Mucosa of stomach (tissue), 1 donor: ENCODE data around the gene ASB6.
"Not testable (repeated sequence)": the region's sequence is repeated elsewhere in the genome, so short reads cannot be mapped to it uniquely, and the experiment has no call there.

Experiments
- H3K27me3 ChIP-seq: one replicate; pipeline ENCODE4 v1.7.0; 2013; ENCODE audit warnings: mild to moderate bottlenecking, low read length; ENCODE audit not compliant: control insufficient read depth, insufficient read depth
- H3K36me3 ChIP-seq: one replicate; pipeline ENCODE4 v1.7.0; 2013; ENCODE audit warnings: low read length; ENCODE audit not compliant: control insufficient read depth, insufficient read depth
- H3K4me1 ChIP-seq: one replicate; pipeline ENCODE4 v1.7.0; 2013; ENCODE audit warnings: mild to moderate bottlenecking, low read length; ENCODE audit not compliant: control insufficient read depth, insufficient read depth
- H3K4me3 ChIP-seq: one replicate; pipeline ENCODE4 v1.7.0; 2013; ENCODE audit warnings: low read length
- H3K9ac ChIP-seq: one replicate; pipeline ENCODE4 v1.7.0; 2013; ENCODE audit warnings: mild to moderate bottlenecking, low read length, moderate library complexity
- H3K9me3 ChIP-seq: one replicate; pipeline ENCODE4 v1.7.0; 2013; ENCODE audit warnings: mild to moderate bottlenecking, low read length, moderate library complexity; ENCODE audit not compliant: control insufficient read depth
- donor health status: Pancreatic carcinoma.

ASB6 gene

DNA sequence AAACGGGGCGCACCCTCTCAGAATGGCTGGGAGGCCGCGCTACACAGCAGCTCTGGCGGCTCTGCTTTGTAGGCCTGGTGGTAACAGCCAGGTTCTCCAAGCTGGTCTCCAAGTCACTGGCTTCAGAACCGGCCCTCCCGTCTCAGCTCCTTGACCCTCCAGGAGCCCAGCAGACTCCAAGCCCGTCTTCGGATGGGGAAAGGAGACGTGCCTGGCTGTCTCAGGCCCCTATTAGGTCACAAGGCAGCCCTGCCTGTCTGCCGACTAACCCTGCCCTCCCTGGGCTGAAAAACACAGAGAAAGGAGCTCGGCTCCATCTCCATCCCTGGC lies 2.2 kb downstream of the ASB6 start:
- H3K36me3 ChIP-seq = peaks cover 18% of the 10 kb centered on the region
- H3K9me3 ChIP-seq = no peaks in the 10 kb centered on the region
- no peak overlapping the region for H3K4me3 ChIP-seq
- peaks cover 24% of the 10 kb centered on the region for H3K4me1 ChIP-seq
- no peaks in the 10 kb centered on the region for H3K27me3 ChIP-seq
- H3K9ac ChIP-seq = peak overlapping the region; percentile 28

DNA sequence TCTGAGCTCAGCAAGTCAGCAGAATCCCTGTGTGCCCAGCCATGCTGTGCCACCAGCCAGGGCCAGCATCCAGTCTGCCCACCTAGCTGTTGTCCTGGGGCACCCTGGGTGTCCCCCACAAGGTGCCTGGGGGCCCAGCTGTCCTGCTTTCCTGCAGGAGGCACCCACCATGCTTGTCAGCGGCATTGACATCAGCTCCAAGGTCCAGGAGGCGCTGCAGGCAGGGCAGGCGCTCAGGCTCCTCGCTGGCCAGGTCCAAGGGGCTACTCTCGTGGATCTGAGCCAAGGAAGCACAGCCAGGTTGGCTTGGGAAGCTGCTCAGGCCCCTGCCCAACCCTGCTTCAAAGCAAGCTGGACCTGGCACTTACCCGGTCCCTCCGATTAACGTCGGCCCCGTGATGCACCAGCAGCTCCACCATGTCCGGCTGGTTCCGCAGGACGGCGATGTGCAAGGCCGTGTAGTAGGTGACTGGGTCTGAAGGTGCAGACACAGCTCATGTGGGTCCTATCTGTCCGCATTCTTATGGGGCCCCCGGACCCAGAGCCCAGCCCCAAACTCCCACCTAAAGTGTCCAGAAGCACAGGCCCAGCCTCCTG lies 2.8 kb downstream of the ASB6 start:
- Histone ChIP-seq H3K9ac (no peak overlapping the region), H3K4me3 (no peak overlapping the region), H3K9me3 (no peaks in the 10 kb centered on the region), H3K27me3 (no peaks in the 10 kb centered on the region), H3K36me3 (peaks cover 19% of the 10 kb centered on the region), H3K4me1 (peaks cover 24% of the 10 kb centered on the region)

DNA sequence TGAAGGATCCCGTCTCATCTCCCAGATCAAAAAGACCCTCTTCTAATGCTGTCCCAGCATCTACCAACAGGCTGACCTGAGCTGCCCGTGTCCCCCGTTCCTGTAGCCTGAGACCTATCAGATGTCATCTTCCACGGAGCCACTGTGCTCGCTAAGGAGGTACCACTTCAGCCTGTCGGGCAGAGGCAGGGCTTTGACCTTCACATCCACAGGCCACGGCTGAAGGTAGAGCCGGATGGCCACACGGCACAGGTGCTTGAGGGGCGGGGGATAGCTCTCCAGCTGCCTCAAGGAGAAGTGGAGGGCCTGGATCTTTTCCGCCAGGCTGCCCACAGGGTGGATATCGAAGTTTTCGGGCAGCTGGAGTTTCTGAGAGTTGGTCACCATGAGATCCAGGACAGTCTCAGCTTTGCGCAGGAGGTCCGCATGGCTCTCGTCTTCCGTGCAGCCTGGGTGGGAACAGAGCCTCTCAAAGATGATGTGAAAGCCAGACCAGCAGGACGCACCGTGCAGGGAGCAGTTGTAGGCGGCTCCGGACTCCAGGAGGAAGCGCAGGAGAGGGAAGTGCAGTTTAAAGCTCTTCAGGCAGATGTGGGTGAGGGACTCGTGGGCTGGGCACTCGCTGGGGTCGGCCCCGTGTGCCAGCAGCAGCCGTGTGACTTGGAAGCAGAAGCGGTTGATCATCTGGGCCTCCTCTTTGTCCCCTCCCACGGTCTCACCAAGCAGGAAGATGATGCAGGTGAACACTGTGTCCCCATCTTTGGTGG lies 4.1 kb downstream of the ASB6 start:
- Histone ChIP-seq H3K9ac (no peak overlapping the region), H3K4me1 (peaks cover 24% of the 10 kb centered on the region), H3K27me3 (no peaks in the 10 kb centered on the region), H3K4me3 (no peak overlapping the region), H3K36me3 (peaks cover 24% of the 10 kb centered on the region), H3K9me3 (no peaks in the 10 kb centered on the region)

DNA sequence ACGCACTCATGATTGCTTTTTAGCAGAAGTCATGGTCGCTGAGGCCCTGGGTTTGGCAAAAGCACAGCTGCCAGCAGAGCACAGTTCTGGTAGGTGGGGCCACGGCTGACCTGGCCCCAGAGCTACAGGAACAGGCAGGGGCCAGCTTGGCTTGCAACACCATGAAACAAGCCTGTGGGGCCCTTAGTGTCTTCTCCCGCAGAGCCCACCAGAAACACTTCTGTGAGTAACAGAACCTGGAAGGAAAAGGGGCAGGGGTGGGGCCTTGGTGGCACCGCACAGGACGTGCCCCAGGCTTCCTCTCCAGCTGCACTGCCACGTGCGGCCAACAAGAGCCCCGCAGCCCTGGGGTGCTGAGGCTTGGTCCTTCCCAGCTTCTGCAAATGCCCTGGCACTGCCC lies 4.8 kb downstream of the ASB6 start:
- Histone ChIP-seq H3K36me3 (peaks cover 31% of the 10 kb centered on the region), H3K4me1 (peaks cover 24% of the 10 kb centered on the region), H3K9ac (no peak overlapping the region), H3K27me3 (no peaks in the 10 kb centered on the region), H3K9me3 (no peaks in the 10 kb centered on the region), H3K4me3 (no peak overlapping the region)

DNA sequence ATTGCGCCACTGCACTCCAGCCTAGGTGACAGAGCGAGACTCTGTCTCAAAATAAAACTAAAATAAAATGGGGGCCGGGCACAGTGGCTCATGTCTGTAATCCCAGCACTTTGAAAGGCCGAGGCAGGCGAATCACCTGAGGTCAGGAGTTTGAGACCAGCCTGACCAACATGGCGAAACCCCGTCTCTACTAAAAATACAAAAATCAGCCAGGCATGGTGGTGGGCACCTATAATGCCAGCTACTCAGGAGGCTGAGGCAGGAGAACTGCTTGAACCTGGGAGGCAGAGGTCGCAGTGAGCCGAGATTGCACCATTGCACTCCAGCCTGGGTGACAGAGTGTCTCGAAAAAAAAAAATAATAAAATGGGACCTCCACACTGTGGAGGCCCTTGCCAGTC lies 5.6 kb downstream of the ASB6 start:
- not testable (repeated sequence) for H3K27me3 ChIP-seq, H3K9ac ChIP-seq, H3K4me3 ChIP-seq, H3K9me3 ChIP-seq
- peaks cover 34% of the 10 kb centered on the region for H3K36me3 ChIP-seq
- peaks cover 30% of the 10 kb centered on the region for H3K4me1 ChIP-seq

DNA sequence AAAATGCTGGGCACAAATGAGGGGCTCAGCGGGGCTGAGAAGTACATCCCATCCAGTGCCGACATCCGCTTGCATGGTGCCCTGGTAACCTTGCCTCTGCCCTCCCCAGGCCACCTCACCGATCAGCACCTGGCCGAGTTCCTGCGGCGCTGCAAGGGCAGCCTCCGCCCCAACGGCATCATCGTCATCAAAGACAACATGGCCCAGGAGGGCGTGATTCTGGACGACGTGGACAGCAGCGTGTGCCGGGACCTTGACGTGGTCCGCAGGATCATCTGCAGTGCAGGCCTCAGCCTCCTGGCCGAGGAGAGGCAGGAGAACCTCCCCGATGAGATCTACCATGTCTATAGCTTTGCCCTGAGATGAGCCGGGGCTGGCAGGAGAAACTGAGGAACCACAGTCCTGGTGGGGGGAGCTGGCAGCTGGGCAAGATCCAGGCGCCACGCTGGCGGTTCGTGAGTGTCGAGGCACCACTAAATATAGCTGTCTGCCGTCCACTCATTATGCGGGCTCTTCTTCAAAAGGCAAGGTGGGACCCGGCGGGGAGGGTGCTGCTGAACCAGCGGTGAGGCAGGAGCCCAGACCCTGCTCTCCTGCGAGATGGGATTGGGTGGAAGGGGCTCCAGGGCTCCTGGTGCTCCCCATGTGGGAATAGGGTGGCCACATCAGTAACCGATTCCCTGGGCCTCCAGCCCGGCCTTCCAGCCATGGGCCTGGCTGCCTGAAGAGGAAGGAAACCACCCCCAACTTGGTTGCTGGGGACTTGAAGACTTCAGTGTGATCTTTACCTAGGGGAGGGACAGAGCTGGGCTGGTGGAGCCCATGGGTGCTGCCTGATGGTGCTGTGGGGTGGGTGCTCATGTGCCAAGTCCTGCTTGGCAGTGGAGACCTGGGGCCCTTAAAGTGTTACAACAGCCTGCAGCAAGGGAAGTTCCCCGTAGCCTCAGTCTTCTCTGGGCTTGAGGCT lies 6.6 kb downstream of the ASB6 start:
- Histone ChIP-seq H3K4me1 (peaks cover 30% of the 10 kb centered on the region), H3K27me3 (no peaks in the 10 kb centered on the region), H3K9ac (no peak overlapping the region), H3K36me3 (peaks cover 34% of the 10 kb centered on the region), H3K9me3 (no peaks in the 10 kb centered on the region), H3K4me3 (no peak overlapping the region)

DNA sequence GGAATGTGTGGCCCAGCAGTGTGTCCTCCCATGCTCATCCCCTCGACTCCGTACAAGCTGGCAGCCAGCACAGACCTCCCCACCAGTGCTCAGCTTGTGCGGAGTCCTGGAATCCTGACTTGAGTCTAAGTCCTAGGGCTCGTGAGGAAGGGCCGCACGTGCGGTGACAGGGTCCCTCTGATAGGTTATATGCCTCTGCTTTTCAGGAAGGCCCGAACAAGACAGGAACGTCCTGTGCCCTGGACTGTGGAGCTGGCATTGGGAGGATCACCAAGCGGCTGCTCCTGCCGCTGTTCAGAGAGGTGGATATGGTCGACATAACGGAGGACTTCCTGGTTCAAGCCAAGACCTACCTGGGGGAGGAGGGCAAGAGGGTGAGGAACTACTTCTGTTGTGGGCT lies 8.1 kb downstream of the ASB6 start:
- no peak overlapping the region for H3K4me3 ChIP-seq
- H3K36me3 ChIP-seq = peaks cover 33% of the 10 kb centered on the region
- H3K9me3 ChIP-seq = no peaks in the 10 kb centered on the region
- peaks cover 20% of the 10 kb centered on the region for H3K4me1 ChIP-seq
- H3K9ac ChIP-seq = no peak overlapping the region
- no peaks in the 10 kb centered on the region for H3K27me3 ChIP-seq

DNA sequence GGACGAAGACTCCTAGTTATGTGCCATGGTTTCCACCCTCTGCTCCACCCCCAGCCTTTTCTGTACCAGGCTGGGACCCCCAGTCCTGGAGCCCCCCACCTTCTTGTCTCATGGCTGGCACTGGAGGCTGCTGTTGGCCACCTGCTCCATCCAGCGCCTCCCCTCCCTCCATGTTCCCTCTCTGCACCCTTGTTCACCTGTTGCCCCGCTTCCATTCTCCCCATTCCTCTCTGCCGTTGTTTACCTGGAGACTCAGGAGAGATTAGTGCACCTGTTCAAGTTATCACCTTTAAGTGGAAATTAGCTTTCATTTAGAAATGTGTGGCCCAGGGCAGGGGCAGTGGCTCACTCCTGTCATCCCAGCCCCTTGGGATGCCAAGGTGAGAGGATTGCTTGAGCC lies 8.7 kb downstream of the ASB6 start:
- Histone ChIP-seq H3K9me3 (no peaks in the 10 kb centered on the region), H3K27me3 (no peaks in the 10 kb centered on the region), H3K4me3 (no peak overlapping the region), H3K4me1 (peaks cover 23% of the 10 kb centered on the region), H3K36me3 (peaks cover 28% of the 10 kb centered on the region), H3K9ac (no peak overlapping the region)

DNA sequence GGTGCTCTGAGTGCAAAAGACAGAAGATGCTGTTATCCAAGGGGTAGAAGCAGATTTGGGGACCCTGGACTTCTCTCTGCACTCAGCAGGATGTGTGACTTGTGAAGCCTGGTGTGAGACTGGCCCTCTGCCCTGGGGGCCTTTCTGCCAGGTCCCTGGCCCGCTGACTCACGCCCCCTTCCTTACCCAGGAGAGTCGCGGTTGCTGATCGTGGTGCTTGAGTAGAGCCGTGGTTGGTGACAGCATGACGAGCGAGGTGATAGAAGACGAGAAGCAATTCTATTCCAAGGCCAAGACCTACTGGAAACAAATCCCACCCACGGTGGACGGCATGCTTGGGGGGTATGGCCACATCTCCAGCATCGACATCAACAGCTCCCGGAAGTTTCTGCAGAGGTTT lies 9.5 kb downstream of the ASB6 start:
- Histone ChIP-seq H3K36me3 (peaks cover 22% of the 10 kb centered on the region), H3K27me3 (no peaks in the 10 kb centered on the region), H3K9me3 (no peaks in the 10 kb centered on the region), H3K4me1 (peaks cover 31% of the 10 kb centered on the region), H3K9ac (no peak overlapping the region), H3K4me3 (no peak overlapping the region)

DNA sequence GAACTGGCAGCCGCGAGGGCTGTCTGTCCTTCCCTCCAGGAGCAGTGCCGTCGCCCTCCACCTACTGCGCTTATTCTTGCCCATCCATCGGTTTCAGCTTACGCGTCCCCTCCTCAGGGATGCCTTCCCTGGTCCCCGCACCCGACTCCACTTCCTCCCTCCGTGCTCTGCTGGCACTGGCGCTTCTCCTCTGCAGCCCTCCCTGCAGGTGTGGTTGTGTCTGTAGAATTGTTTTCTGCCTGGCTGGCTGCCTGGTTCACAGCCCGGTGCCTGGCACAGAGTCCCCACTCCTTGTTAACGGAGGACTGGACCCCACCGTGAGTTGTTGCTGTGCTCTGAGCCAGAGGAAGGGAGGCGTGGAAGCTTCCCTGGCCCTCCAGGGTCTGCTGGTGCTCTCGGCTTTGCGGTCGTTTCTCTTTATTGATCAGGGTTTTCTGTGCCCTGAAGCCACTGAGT lies 10.2 kb downstream of the ASB6 start:
- peaks cover 38% of the 10 kb centered on the region for H3K4me1 ChIP-seq

DNA sequence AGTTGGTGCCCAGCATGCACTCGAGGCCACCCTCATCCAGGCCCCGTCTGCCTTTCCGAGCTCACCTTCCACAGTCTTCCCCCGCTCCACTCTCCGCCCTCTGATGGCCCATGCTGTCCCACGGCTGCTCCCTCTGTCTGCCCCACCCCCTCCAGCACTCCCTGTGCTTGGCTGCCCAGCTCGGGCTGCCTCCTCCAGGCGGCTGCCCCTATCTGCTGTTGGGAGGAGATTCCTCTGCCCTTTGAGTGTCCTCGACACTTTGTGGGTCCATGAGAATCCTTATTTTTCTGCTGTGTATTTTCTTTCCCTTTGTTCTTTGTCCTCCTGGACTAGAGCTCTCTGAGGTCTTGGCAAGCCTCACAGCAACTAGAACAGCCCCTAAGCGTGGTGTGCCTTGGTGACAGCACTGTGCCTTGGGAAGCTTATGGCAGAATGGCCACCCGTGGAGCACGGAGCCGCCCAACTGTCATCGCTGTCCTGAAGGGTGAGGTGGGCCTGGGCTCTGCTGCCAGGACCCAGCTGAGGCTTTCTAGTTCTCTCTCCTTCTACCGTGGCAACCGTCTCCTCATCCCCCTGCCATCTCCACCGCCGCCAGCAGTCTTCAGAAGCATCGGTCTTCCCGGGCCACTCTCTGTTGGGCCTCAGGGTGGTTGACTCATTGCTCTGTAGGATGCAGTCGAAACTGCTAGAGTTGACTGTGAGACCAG lies 10.8 kb downstream of the ASB6 start:
- H3K4me1 ChIP-seq = peaks cover 39% of the 10 kb centered on the region
- H3K9ac ChIP-seq = no peak overlapping the region
- no peaks in the 10 kb centered on the region for H3K27me3 ChIP-seq
- H3K4me3 ChIP-seq = no peak overlapping the region
- no peaks in the 10 kb centered on the region for H3K9me3 ChIP-seq
- H3K36me3 ChIP-seq = peaks cover 17% of the 10 kb centered on the region

More for the DNA sequence above, 10.2 kb downstream of the ASB6 start:
- Histone ChIP-seq H3K27me3 (no peaks in the 10 kb centered on the region), H3K9ac (no peak overlapping the region), H3K9me3 (no peaks in the 10 kb centered on the region), H3K4me3 (no peak overlapping the region), H3K36me3 (peaks cover 17% of the 10 kb centered on the region)
